Neural cell (in vitro differentiated cells): ENCODE data around the gene STYXL2. TPM values are rescaled to one million over a fixed set of nuclear protein-coding genes. Genes with fewer than 3 reads are reported as not detected.

Source experiments
- H2AFZ ChIP-seq: fragments of 200-600, 300-800 bp; sonication (generic), shearing (Covaris generic); 2 replicates; pipeline ENCODE4 v1.6.0; 2014; ENCODE audit warnings: low read depth, mild to moderate bottlenecking, antibody characterized with exemption, low read length, moderate library complexity
- H3F3A ChIP-seq: fragments of 200-600 bp; shearing (Covaris generic); 2 replicates; pipeline ENCODE4 v1.6.1; 2016; ENCODE audit warnings: mild to moderate bottlenecking, moderate library complexity, mixed read lengths, antibody characterized with exemption, low read length; ENCODE audit not compliant: insufficient read depth, poor library complexity, severe bottlenecking
- H3K27ac ChIP-seq: fragments of 200-600, 300-800 bp; sonication (generic), shearing (Covaris generic); 2 replicates; pipeline ENCODE4 v1.5.1; 2014; ENCODE audit warnings: mild to moderate bottlenecking, low read length, moderate library complexity
- H3K27me3 ChIP-seq: fragments of 300-800, 200-600 bp; sonication (generic), shearing (Covaris generic); 2 replicates; pipeline ENCODE4 v1.6.0; 2014; ENCODE audit warnings: mild to moderate bottlenecking, low read depth, low read length, moderate library complexity; ENCODE audit not compliant: insufficient read depth
- H3K36me3 ChIP-seq: fragments of 300-800, 200-600 bp; sonication (generic), shearing (Covaris generic); 2 replicates; pipeline ENCODE4 v1.5.1; 2014; ENCODE audit warnings: mild to moderate bottlenecking, antibody characterized with exemption, low read length, moderate library complexity; ENCODE audit not compliant: insufficient read depth
- H3K4me2 ChIP-seq: fragments of 300-800, 200-600 bp; sonication (generic), shearing (Covaris generic); 2 replicates; pipeline ENCODE4 v1.6.0; 2014; ENCODE audit warnings: mild to moderate bottlenecking, low read length
- H3K4me3 ChIP-seq: fragments of 300-800, 200-600 bp; sonication (generic), shearing (Covaris generic); 2 replicates; pipeline ENCODE4 v1.5.1; 2014; ENCODE audit warnings: mild to moderate bottlenecking, low read length, moderate library complexity
- H3K79me2 ChIP-seq: fragments of 200-600 bp; shearing (Covaris generic); replicated peaks from 2 replicates; pipeline ENCODE4 v1.6.0; 2014; ENCODE audit warnings: mild to moderate bottlenecking, low read length, moderate library complexity; ENCODE audit not compliant: insufficient read depth
- H3K9ac ChIP-seq: fragments of 300-800, 200-600 bp; sonication (generic), shearing (Covaris generic); 2 replicates; pipeline ENCODE4 v1.6.1; 2016; ENCODE audit warnings: mild to moderate bottlenecking, low read length, mixed read lengths
- H3K9me2 ChIP-seq: fragments of 200-600 bp; shearing (Covaris generic); 2 replicates; pipeline ENCODE4 v1.6.1; 2016; ENCODE audit warnings: mild to moderate bottlenecking, low read length, mixed read lengths; ENCODE audit not compliant: insufficient read depth
- H3K9me3 ChIP-seq: fragments of 200-600, 300-800 bp; sonication (generic), shearing (Covaris generic); 2 replicates; pipeline ENCODE4 v1.6.1; 2016; ENCODE audit warnings: mild to moderate bottlenecking, mixed run types, low read length, moderate library complexity, mixed read lengths
- H4K20me1 ChIP-seq: fragments of 200-600 bp; shearing (Covaris generic); 2 replicates; pipeline ENCODE4 v1.6.1; 2016; ENCODE audit warnings: mild to moderate bottlenecking, mixed run types; ENCODE audit not compliant: insufficient read depth
- EP300 ChIP-seq: fragments of 450-650 bp; conservative IDR thresholded peaks from 2 replicates; pipeline ENCODE4 v1.6.1; 2014; ENCODE audit warnings: antibody characterized with exemption, mild to moderate bottlenecking, moderate library complexity; ENCODE audit not compliant: poor library complexity, severe bottlenecking
- EZH2 ChIP-seq: fragments of 200-600, 300-800 bp; shearing (Covaris generic), sonication (generic); IDR thresholded peaks from 2 replicates; pipeline ENCODE4 v1.6.1; 2014; ENCODE audit warnings: antibody characterized with exemption, low read length, borderline replicate concordance, mild to moderate bottlenecking; ENCODE audit not compliant: insufficient read depth, poor library complexity, severe bottlenecking
- MXI1 ChIP-seq: fragments of 450-650 bp; conservative IDR thresholded peaks from 2 replicates; pipeline ENCODE4 v1.6.1; 2014; ENCODE audit warnings: antibody characterized with exemption, mild to moderate bottlenecking; ENCODE audit not compliant: poor library complexity, severe bottlenecking
- POLR2AphosphoS5 ChIP-seq: IDR thresholded peaks from 2 replicates; pipeline ENCODE4 v1.6.1; 2012
- RAD21 ChIP-seq: fragments of 450-650 bp; conservative IDR thresholded peaks from 2 replicates; pipeline ENCODE4 v1.6.1; 2014; ENCODE audit warnings: antibody characterized with exemption, mild to moderate bottlenecking, moderate library complexity
- SMC3 ChIP-seq: fragments of 450-650 bp; conservative IDR thresholded peaks from 2 replicates; pipeline ENCODE4 v1.6.1; 2014; ENCODE audit warnings: antibody characterized with exemption, mild to moderate bottlenecking, moderate library complexity; ENCODE audit not compliant: poor library complexity
- TAF1 ChIP-seq: IDR thresholded peaks from 2 replicates; pipeline ENCODE4 v1.6.1; 2012; ENCODE audit warnings: low read depth
- polyA plus RNA-seq: library from polyadenylated mRNA; depleted of rRNA; stranded (reverse); fragments of >200 nt; gene quantifications from 2 replicates; pipeline ENCODE4 v1.2.3, GENCODE V29; 2014
- TF ChIP-seq, protein P1 (sequence below): IDR thresholded peaks from 2 replicates; pipeline ENCODE4 v1.6.1; 2012; ENCODE audit warnings: borderline replicate concordance
- TF ChIP-seq, protein P2 (sequence below): fragments of 450-650 bp; IDR thresholded peaks from 2 replicates; pipeline ENCODE4 v1.5.1; 2014; ENCODE audit warnings: antibody characterized with exemption, mild to moderate bottlenecking, moderate library complexity; ENCODE audit not compliant: poor library complexity, severe bottlenecking

STYXL2 gene
- polyA plus RNA-seq, 1 donor from 2014 or later = not detected

DNA sequence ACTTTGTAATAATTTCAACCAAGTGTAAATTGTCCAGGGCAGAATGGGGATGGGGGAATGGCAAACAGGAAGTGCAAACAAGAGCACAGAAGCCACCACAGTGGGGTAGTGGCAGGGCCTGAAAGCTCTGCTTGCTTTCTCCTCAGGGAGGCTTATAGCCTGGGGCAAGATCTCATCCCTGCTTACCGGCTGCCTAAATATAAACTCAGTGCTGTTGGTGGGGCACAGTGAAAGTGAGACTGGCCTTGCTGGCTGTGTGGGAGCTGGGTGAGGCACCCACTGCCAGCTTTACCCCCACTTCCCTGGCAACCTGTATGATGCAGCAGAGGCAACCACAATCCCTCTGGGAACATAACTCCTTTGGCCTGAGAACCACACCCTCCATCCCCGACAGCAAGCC, 15.2 kb downstream of the STYXL2 start:
- Histone ChIP-seq H3K4me2 (no peak overlapping the region), H2AFZ (no peak overlapping the region), H3K9me3 (no peaks in the 10 kb centered on the region), H3K27ac (no peak overlapping the region), H3K79me2 (no peaks in the 10 kb centered on the region), H3K9ac (no peak overlapping the region), H3K27me3 (no peaks in the 10 kb centered on the region), H3K4me3 (no peak overlapping the region), H4K20me1 (no peaks in the 10 kb centered on the region), H3K36me3 (no peaks in the 10 kb centered on the region), H3F3A (no peaks in the 10 kb centered on the region), H3K9me2 (no peaks in the 10 kb centered on the region)
- TF ChIP-seq EP300 (no peak), SMC3 (no peak), TAF1 (no peak), EZH2 (no peak), POLR2AphosphoS5 (no peak), RAD21 (no peak), MXI1 (no peak)
- TF ChIP-seq, protein P1, sequence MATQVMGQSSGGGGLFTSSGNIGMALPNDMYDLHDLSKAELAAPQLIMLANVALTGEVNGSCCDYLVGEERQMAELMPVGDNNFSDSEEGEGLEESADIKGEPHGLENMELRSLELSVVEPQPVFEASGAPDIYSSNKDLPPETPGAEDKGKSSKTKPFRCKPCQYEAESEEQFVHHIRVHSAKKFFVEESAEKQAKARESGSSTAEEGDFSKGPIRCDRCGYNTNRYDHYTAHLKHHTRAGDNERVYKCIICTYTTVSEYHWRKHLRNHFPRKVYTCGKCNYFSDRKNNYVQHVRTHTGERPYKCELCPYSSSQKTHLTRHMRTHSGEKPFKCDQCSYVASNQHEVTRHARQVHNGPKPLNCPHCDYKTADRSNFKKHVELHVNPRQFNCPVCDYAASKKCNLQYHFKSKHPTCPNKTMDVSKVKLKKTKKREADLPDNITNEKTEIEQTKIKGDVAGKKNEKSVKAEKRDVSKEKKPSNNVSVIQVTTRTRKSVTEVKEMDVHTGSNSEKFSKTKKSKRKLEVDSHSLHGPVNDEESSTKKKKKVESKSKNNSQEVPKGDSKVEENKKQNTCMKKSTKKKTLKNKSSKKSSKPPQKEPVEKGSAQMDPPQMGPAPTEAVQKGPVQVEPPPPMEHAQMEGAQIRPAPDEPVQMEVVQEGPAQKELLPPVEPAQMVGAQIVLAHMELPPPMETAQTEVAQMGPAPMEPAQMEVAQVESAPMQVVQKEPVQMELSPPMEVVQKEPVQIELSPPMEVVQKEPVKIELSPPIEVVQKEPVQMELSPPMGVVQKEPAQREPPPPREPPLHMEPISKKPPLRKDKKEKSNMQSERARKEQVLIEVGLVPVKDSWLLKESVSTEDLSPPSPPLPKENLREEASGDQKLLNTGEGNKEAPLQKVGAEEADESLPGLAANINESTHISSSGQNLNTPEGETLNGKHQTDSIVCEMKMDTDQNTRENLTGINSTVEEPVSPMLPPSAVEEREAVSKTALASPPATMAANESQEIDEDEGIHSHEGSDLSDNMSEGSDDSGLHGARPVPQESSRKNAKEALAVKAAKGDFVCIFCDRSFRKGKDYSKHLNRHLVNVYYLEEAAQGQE = no peak
- TF ChIP-seq, protein P2, sequence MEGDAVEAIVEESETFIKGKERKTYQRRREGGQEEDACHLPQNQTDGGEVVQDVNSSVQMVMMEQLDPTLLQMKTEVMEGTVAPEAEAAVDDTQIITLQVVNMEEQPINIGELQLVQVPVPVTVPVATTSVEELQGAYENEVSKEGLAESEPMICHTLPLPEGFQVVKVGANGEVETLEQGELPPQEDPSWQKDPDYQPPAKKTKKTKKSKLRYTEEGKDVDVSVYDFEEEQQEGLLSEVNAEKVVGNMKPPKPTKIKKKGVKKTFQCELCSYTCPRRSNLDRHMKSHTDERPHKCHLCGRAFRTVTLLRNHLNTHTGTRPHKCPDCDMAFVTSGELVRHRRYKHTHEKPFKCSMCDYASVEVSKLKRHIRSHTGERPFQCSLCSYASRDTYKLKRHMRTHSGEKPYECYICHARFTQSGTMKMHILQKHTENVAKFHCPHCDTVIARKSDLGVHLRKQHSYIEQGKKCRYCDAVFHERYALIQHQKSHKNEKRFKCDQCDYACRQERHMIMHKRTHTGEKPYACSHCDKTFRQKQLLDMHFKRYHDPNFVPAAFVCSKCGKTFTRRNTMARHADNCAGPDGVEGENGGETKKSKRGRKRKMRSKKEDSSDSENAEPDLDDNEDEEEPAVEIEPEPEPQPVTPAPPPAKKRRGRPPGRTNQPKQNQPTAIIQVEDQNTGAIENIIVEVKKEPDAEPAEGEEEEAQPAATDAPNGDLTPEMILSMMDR = no peak

DNA sequence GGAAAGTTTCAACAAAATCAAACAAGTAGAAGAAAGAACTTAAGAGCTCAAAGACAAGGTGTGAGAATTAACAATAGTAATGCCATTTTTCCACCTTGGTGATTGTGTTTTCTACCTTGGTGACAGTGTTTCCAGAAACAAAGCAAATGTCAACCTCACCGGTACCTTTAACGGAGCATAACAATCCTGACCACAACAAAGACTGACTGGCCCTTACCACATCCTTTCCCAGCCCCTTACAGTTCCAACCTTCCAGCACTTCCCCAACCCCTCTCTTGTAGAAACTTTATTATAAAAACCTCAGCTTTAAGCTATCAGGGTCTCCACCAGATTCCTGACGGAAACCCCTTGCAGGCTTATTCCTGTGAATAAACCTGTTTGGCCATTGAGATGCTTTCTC, 16.7 kb downstream of the STYXL2 start:
- no peak overlapping the region for H3K27ac ChIP-seq
- no peak overlapping the region for H2AFZ ChIP-seq
- H3K79me2 ChIP-seq = no peaks in the 10 kb centered on the region
- H3K27me3 ChIP-seq = no peaks in the 10 kb centered on the region
- no peak overlapping the region for H3K9ac ChIP-seq
- H3F3A ChIP-seq = no peaks in the 10 kb centered on the region
- no peaks in the 10 kb centered on the region for H3K36me3 ChIP-seq
- H4K20me1 ChIP-seq = no peaks in the 10 kb centered on the region
- H3K9me2 ChIP-seq = no peaks in the 10 kb centered on the region
- no peak for TF ChIP-seq TAF1
- H3K4me3 ChIP-seq = no peak overlapping the region
- H3K9me3 ChIP-seq = no peaks in the 10 kb centered on the region
- no peak overlapping the region for H3K4me2 ChIP-seq
